Measurements from ENCODE around the gene MYH11.
A peak's percentile ranks its signal among the peaks of the same experiment; 100 is the strongest.
"Not testable (repeated sequence)": the region's sequence is repeated elsewhere in the genome, so short reads cannot be mapped to it uniquely, and the experiment has no call there.

Gene MYH11

DNA sequence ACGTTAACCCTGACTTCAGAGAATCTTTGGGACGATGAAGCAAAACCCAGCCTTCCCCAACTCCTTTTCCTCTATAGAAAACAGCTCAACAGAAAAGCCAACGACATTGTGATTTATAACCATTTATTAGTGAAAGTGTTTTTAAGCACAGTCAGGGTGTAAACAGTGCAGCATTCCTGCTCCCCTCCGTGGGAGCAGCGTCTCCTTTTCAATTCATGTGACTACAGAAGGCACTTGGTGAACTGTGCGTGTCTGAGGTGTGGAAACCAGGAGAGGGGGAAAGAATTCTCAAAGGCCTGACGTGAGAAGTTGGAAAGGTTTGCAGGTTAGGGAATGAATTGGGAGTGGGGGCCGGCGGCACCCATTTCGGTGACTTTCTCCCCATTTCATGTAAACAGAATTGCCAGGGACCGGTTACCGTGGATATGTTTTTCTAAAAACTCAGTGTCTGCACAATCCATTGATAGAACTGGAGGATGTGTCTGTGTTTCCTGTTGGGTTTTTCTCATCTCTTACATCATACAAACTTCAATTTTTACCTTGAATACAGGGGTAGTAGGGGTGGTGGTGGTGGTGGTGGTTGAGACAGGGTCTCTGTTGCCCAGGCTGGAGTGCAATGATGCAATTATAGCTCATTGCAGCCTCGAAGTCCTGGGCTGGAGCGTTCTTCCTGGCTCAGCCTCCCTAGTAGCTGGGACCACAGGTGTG is 153.6 kb downstream of the MYH11 start:
- no peak for DNase-seq

- no peak for DNase-seq
Observed at GRCh38 chr16:15701975-15702970, 154.6 kb downstream of the MYH11 start.

DNA sequence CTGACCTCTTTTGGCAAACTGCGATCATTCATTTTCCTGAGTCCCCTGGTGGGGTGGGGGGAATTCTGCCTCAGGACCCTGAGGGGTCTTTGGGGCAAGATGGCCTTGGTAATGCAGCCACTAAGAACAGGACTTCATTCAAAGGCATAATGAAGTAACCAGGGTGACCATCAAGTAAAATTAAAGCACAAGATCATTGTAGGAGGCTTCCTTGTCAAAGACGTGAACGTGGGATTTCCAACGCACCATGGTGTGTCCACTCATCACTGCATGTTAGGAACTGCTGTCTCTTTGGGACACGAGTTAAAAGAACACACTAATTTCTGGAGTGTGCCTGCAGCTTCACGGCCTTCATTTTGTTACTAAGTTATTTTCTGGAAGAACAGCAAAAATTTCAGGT is 155.5 kb downstream of the MYH11 start:
- DNase-seq: no peak

- no peak for DNase-seq
Observed at GRCh38 chr16:15699819-15700218, 157.0 kb downstream of the MYH11 start.

DNA sequence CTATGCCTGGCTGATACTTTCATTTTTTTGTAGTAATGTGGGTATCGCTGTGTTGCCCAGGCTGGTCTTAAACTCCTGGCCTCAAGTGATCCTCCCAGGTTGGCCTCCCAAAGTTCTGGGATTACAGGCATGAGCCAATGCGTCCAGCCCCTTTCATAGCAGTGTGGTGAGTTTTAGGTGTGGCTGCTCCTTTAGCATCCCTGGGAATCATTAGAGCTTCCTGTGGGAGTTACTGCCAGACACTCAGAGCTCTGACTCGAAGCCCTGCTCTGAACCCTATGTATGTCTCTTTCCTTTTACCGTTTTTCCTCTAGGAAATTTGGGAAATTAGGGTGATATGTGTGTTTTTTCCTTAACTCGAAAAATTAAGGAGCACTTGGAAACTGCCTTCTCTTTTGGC is 162.3 kb downstream of the MYH11 start:
- no peak for DNase-seq

DNA sequence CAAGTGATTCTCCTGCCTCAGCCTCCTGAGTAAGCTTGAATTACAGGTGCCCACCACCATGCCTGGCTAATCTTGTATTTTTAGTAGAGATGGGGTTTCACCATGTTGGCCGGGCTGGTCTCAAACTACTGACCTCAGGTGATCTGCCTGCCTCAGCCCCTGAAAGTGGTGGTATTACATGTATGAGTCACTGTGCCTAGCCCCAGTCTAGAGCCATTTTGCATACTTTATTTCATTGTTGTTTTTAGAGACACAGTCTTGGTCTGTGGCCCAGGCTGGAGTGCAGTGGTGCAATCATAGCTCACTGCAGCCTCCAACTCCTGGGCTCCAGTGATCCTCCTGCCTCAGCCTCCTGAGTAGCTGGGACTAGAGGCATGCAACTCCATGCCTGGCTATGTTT is 164.3 kb downstream of the MYH11 start:
- DNase-seq: not testable (repeated sequence)

- DNase-seq: no peak
Observed at GRCh38 chr16:15691046-15691445, 165.8 kb downstream of the MYH11 start.

DNA sequence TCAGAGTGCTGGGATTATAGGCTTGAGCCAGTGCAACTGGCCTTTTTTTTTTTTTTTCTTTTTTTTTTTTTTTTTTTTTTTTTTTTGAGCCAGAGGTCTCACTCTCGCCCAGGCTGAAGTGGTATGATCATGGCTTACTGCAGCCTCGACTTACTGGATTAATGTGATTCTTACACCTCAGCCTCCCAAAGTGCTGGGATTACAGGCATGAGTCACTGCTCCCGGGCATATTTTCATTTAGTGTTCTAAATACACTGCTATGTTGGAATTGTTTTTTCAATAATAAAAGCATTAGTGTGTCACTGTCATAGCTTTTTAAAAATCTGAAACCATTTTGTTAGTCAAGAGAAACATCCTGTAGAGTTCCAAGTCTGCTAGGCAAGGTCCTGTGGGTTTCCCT is 166.5 kb downstream of the MYH11 start:
- DNase-seq: no peak

DNA sequence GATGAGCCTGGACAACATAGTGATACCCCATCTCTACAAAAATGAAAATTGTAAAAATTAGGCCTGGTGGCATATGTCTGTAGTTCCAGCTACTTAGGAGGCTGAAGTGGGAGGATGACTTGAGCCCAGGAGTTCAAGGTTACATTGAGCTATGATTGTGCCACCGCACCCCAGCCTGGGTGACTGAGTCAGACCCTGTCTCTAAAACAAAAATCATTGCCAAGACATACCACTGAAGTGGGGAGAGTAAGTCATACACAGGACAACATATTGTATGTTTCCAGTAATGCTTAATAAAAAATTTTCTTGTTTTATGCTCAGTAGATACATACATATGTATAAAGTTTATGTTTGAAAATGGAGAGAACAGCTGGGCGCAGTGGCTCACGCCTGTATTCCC is 167.5 kb downstream of the MYH11 start:
- no peak for DNase-seq

DNA sequence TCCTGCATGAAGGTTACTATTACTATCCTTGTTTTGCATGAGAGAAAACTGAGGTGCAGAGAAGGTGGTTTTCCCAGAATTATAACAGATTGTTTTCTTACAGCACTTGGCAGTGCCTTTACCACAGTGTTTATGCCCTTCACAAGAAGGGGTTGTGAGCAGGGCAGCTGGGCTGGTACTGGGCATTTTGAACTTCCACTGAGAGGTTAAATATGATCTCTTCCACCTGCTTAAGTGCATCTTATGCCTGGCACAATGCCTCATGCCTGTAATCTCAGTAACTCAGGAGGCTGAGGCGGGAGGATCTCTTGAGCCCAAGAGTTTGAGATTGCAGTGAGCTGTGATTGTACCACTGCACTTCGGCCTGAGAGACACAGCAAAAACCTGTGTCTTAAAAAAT is 170.5 kb downstream of the MYH11 start:
- no peak for DNase-seq

- no peak for DNase-seq
Observed at GRCh38 chr16:15682105-15682570, 174.7 kb downstream of the MYH11 start.

DNA sequence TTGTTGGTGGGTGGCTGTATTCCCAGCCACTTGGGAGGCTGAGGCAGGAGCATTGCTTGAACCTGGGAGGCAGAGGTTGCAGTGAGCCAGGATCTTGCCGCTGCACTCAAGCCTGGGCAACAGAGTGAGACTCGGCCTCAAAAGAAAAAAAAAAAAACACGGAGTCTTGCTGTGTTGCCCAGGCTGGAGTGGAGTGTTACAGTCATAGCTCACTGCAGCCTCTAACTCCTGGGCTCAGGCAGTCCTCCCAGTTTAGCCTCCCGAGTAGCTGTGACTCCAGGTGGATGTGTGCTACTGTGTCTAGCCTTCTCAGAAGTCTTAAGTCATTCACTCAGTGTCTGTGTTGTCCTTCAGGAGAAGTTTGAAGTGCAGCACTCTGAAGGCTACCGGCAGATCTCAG is 179.4 kb downstream of the MYH11 start:
- DNase-seq: no peak

GRCh38 chr16:15676506-15676905 is 180.3 kb downstream of the MYH11 start:
- no peak for DNase-seq

DNA sequence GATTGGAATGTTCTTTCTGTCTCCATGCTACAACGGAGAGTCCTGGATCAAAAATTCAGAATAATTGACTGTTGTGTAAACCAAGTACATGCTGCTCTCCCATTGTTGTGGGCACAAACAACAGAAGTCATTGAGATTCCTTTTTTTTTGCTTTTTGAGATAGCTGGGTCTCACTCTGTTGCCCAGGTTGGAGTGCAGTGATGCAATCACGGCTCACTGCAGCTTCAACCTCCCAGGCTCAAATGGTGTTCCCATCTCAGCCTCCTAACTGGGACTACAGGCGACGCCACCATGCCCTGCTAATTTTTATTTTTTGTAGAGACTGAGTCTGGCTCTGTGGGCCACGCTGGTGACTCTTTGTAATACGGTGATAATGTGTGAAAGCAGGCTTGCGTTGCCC is 182.3 kb downstream of the MYH11 start:
- no peak for DNase-seq

DNA sequence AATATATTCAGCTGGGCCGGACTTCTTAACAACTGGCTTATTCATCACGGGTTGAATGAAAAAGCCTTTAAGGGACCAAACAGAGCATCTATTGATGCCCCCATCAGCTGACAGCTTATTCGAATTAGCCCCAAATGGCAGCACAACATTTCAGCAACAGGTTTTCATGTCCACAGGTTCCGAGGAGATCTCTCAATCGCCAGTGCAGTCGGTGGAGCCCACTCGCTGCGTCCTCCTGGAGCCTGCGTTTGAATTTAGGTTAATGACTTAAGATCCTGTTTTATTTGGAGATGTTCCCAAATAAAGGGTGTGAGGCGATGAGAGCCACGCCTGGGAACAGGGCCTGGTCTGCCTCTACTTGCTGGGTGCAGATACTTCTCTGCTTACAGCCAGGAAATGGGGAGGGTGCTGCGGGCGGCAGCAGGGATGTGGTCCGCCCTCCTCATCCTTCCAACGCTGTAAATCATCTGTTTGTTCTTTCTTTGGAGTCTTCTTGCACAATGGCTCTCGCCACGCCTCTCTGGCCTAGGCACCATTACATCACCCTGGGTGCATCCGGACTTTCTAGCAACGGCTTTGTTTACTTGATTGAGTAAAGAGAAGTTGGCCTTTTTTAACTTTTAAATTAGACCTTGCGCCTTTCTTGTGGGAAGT is 184.2 kb downstream of the MYH11 start:
- DNase-seq: peak; percentile 67

DNA sequence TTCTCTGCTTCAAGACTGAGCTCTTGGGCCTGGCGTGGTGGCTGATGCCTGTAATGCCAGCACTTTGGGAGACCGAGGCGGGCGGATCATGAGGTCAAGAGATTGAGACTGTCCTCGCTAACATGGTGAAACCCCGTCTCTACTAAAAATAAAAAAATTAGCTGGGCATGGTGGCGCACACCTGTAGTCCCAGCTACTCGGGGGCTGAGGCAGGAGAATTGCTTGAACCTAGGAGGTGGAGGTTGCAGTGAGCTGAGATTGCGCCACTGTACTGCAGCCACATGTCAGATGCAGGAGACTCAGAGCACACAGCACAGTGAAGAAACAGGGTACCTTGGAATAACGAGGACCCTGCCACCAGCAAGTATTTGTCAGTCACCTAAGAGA is 184.7 kb downstream of the MYH11 start:
- DNase-seq: not testable (repeated sequence)

- no peak for DNase-seq
Observed at GRCh38 chr16:15671530-15672117, 185.2 kb downstream of the MYH11 start.

DNA sequence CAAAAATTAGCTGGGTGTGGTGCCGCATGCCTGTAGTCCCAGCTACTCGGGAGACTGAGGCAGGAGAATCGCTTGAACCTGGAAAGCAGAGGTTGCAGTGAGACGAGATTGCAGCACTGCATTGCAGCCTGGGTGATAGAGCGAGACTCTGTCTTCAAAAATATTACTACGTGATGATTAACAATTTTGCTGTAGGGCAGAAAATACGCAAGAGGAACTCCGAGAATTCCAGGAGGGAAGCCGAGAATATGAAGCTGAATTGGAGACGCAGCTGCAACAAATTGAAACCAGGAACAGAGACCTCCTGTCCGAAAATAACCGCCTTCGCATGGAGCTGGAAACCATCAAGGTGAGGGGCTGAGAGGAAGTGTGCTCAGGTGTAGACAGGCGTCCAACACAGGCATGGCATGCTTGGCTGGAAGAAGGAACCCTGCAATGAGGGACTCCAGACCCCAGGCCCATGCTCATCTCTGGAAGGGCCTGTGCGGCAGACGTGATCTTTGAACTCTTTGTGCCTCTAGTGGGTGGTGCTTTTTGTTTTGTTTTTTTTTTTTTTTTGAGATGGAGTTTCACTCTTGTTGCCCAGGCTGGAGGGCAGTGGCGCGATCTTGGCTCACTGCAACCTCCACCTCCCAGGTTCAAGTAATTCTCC is 189.6 kb downstream of the MYH11 start:
- DNase-seq: no peak

DNA sequence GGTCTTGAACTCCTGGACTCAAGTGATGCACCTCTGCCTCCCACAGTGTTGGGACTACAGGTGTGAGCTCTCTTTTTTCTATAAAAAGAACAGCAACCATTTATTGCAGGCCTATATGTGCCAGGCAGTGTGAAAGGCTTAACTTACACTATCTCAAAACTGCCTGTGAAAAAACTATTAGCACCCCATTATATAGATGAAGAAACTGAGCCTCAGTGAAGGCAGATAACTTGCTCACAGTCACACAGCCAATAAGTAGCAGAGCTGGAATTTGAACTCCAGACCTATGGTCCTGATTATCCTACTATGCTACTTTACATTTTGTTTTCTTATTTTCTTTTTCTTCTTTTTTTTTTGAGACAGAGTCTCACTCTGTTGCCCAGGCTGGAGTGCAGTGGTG is 191.7 kb downstream of the MYH11 start:
- no peak for DNase-seq

GRCh38 chr16:15660203-15660601 is 196.6 kb downstream of the MYH11 start:
- no peak for DNase-seq

DNA sequence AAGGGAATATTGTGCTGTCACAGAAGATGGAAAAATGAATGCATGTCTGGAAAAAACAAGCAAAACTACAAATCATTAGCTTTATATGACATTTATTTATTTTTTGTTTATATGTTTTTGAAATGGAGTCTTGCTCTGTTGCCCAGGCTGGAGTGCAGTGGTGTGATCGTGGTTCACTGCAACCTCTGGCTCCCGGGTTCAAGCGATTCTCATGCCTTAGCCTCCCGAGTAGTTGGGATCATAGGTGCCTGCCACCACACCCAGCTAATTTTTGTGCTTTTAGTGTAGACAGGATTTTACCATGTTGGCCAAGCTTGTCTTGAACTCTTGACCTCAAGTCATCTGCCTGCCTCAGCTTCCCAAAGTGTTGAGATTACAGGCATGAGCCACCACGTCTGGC is 198.3 kb downstream of the MYH11 start:
- no peak for DNase-seq

GRCh38 chr16:15658149-15658548 is 198.7 kb downstream of the MYH11 start:
- DNase-seq: no peak

GRCh38 chr16:15655561-15655960 is 201.3 kb downstream of the MYH11 start:
- not testable (repeated sequence) for DNase-seq

Measured in activated CD8-positive, alpha-beta memory T cell treated with anti-CD3 and anti-CD28 coated beads for 24 hours (primary cell).